Putamen (tissue), 1 donor: ENCODE measurements around the gene ZNF175.
A peak's percentile ranks its signal among the peaks of the same experiment; 100 is the strongest.

Experiments
- DNase-seq: peaks from one replicate; pipeline ENCODE4 v3.0.0-alpha.2; 2016; ENCODE audit warnings: low spot score

The ZNF175 gene

GRCh38 chr19:51550848-51551672 is 20.0 kb upstream of the ZNF175 start:
- DNase-seq: no peak

DNA sequence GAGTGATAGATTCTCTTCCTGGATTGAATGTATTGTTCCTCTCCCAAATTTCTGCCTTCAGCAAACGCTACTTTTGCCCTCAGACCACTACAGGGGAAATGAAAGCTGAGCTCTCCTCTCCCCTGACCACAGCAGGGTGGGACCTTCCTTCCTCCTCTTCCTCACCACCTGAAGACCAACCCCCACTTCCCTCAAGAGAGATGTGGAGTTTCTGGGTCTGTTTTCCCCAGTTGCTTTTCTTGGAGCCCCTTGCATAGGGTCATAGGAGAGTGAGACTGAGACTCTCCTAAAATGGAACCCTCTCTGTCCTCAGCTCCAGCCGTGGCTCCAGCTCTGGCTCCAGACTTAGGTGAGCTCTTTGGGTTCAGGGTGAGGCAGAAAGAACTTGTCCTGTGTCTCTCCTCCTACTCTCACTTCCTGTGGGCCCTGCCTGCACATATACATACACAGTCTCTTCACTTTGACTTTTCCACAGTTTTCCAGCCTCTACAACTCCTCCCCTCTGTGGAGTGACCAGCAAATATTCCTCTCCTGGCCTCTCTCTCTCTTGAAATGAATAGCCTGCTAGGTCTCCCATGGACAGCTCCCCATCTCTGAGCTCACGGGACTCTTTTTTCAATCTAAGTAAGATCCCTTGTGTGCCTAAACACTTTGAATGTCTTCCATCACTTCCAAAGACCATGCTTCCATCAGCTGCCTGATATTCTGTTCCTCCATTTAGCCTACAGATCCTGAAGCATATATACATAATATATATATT is 19.2 kb upstream of the ZNF175 start:
- DNase-seq: no peak

- DNase-seq: no peak
Measured at GRCh38 chr19:51552608-51552995, 18.5 kb upstream of the ZNF175 start.

- DNase-seq: peak; percentile 3
Measured at GRCh38 chr19:51552996-51553725, 17.9 kb upstream of the ZNF175 start.

DNA sequence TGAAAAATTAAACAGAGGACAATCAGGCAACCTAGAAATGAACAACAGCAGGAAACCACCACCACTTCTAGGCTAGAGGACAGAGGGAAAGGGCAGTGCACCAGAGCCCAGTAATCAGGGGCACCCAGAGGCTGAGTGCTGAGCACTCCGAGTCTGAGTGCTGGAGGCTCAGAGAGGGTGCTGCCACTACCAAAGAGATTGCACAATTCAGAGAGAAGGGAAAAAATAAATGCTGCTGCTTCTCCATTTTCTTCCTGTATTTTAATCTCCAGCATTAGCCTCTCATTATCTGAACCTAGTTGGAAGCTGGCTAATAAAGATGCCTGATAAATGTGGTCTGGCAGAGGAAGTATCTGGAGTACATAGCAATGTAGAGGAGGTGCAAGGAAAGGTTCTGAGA is 11.8 kb upstream of the ZNF175 start:
- DNase-seq: no peak

GRCh38 chr19:51560339-51560738 is 10.7 kb upstream of the ZNF175 start:
- no peak for DNase-seq

DNA sequence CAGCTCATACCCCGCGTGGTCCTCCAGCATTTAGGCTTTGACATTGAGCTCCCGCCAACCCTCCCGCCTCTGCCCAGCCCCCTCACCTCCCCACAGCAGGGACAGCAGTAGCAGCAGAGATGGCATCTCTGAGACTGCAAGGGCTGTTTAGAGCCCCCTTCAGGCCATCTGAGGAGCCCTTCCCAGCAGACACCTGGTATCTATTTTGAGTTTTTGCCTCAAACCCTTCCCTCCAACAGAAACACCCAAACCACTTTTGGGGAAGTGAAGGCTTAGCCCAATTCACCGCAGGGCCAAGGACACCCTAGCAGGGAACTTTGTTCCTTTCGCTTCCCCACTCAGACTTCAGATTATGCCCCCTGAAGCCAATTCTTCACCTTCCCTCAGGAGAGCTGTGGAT is 6.3 kb upstream of the ZNF175 start:
- DNase-seq: no peak

DNA sequence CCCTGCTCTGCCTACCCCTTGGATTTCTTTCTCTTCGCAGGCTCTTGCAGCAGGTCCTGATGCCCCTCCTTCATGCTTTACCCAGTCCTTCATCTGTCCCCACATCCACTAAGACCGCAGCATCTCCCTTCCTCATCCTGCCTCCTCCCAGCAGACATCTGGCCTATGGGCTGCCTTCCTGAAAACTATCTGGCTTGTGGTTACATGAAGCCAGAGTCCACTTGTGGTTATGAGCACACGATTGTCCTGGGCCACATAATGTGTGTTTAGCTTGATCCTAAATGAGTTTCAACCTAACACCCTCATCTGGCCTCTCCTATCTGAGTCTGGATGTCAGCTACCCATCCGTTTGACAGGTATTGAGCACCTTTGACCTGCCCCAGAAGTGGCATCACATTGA is 5.5 kb upstream of the ZNF175 start:
- no peak for DNase-seq

GRCh38 chr19:51566489-51567100 is 4.5 kb upstream of the ZNF175 start:
- no peak for DNase-seq

DNA sequence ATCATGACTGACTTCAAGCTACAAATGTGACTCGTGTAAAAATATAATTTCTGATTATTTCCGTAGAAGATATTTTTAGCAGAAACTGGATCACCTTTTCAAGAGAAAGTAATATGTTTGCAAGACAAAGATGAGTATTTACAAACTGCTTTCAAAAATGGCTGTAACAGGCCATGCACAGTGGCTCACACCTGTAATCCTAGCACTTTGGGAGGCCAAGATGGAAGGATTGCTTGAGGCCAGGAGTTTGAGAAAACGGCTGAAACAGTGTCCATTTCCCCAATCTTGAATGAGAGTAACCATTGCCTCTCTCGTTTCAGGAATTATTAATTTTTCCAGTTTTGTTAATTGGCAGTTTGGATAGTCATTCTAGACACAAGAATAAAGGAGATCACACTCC is 3.5 kb upstream of the ZNF175 start:
- no peak for DNase-seq

DNA sequence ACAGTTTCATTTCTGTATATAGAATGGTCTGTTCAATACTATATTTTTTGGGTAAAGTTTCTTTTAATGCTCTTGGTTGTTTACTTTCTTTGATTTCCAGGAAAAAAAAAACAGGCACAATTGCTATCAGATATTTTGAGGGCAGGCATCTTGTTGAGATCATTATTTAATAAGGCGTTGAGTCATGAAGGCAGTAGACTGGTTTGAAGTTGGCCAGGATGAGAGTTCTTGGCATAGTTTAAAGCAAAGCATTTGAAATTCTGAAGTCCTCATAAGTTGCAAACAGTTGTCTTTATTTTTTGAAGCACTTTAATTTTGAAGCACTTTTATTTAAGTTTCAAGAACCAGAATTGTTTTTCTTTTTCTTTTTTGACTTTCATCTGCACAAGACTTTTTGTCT is 2.6 kb upstream of the ZNF175 start:
- no peak for DNase-seq

- DNase-seq: no peak
Measured at GRCh38 chr19:51571599-51571998, 516 bp downstream of the ZNF175 start.

GRCh38 chr19:51572410-51572809 is 1.3 kb downstream of the ZNF175 start:
- DNase-seq: no peak

DNA sequence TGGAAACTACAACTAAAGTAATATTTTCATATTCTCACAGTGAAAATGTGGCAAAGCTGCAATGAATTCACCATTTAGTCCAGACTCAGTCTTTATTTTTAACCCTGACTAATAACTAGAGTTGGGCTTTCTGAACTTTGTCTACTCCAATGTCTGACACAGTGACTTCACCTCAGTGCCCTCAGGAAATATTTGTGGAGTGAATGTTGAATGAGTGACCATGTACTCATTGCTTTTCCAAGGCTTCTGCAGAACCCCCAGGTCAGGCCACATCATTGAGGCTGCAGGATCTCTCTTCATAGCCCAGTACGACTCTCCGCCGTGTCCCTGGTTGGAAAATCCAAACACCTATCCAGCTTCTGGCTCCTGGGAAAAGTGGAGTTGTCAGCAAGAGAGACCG is 1.8 kb downstream of the ZNF175 start:
- DNase-seq: no peak

DNA sequence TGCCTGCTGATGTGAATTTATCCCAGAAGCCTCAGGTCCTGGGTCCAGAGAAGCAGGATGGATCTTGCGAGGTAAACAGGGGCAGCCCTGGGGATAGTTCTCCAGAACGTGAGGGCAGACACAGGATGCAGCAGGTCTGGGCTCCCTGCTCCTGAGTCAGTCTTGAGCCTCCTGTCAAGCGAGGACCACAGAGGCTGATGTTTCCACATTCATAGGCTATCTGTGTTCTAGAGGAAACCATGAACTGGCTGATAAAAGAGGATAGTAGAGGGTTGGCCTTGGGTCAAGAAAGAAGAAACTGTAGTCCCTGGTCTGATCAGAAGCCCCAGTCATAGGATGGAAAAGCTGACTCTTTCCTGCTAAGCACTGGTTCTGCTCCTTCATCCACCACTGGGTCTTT is 2.2 kb downstream of the ZNF175 start:
- DNase-seq: no peak

GRCh38 chr19:51576850-51577249 is 5.8 kb downstream of the ZNF175 start:
- no peak for DNase-seq

GRCh38 chr19:51586103-51586728 is 15.1 kb downstream of the ZNF175 start:
- no peak for DNase-seq

- DNase-seq: no peak
Measured at GRCh38 chr19:51586799-51587198, 15.7 kb downstream of the ZNF175 start.

- DNase-seq: no peak
Measured at GRCh38 chr19:51587264-51588191, 16.4 kb downstream of the ZNF175 start.

DNA sequence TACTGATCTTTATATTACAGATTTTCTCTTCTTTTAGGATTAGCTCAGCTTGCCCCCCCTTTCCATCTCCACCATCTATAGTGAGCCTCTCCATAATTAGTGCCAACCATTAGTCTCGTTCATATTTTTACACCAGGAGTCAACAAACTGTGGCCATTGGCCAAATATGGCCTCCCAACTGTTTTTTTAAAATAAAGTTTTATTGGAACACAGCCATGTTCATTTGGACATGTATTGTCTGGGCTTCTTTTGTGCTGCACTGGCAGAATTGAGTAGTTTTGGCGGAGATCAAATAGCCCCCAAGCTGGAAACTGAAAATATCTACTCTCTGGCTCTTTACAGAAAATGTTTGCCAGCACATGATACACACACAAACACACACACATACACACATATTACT is 18.4 kb downstream of the ZNF175 start:
- DNase-seq: no peak

GRCh38 chr19:51590441-51590840 is 19.4 kb downstream of the ZNF175 start:
- no peak for DNase-seq
